H1 (cell line): ENCODE measurements around the gene TNNT3. TPM values are rescaled to one million over a fixed set of nuclear protein-coding genes. Genes with fewer than 3 reads are reported as not detected.
A peak's percentile ranks its signal among the peaks of the same experiment; 100 is the strongest.

Source experiments
- CREB1 ChIP-seq: IDR thresholded peaks from 2 replicates; pipeline ENCODE4 v1.6.1; 2012; ENCODE audit warnings: inconsistent platforms
- CTCF ChIP-seq, 3 experiments: IDR thresholded peaks; 1 replicate in 2 of 3; 2 replicates in 1 of 3; pipeline versions ENCODE4 v1.5.1 to v1.6.1; 2011; ENCODE audit warnings: low read length in 3 of 3, mild to moderate bottlenecking in 3 of 3, inconsistent platforms in 2 of 3, low read depth in 1 of 3, moderate library complexity in 1 of 3; ENCODE audit not compliant: insufficient read depth in 1 of 3; ENCODE audit errors: control extremely low read depth in 1 of 3
- EGR1 ChIP-seq: IDR thresholded peaks from 2 replicates; pipeline ENCODE4 v1.6.1; 2011; ENCODE audit warnings: low read depth, low read length, borderline replicate concordance
- EP300 ChIP-seq, 2 experiments: IDR thresholded peaks; 1 replicate in 1 of 2; 2 replicates in 1 of 2; pipeline ENCODE4 v1.6.1; 2011 to 2012; ENCODE audit warnings: low read depth in 2 of 2, low read length in 2 of 2, mild to moderate bottlenecking in 2 of 2, borderline replicate concordance in 1 of 2, inconsistent platforms in 1 of 2, moderate library complexity in 1 of 2
- KDM4A ChIP-seq: IDR thresholded peaks from one replicate; pipeline ENCODE4 v1.7.1; 2012; ENCODE audit warnings: low read depth, mild to moderate bottlenecking, moderate library complexity, low read length, inconsistent platforms; ENCODE audit not compliant: severe bottlenecking
- NRF1 ChIP-seq: IDR thresholded peaks from 2 replicates; pipeline ENCODE4 v1.6.1; 2011; ENCODE audit warnings: mild to moderate bottlenecking, low read depth, low read length, improper control_type of control experiment
- polyA plus RNA-seq, 7 experiments: library from polyadenylated mRNA; depleted of rRNA in 3 of 7; stranded (reverse) in 5 of 7; unstranded in 2 of 7; fragments of >200 nt in 5 of 7; fragments of 200-250 nt in 2 of 7; gene quantifications; 1 replicate in 5 of 7; 2 replicates in 1 of 7; 4 replicates in 1 of 7; pipeline versions ENCODE4 v1.2.1 to v1.2.3, GENCODE V29; 2011 to 2013; ENCODE audit warnings: missing spikeins in 2 of 7, mixed read lengths in 2 of 7
- total RNA-seq: library from RNA; stranded (reverse); fragmentation: NEBNext Ultra II Directional; extraction: Animal tissue kit (Norgen Biotek cat#: 25700); gene quantifications from 2 replicates; pipeline ENCODE4 v1.2.1, GENCODE V29; 2021

The TNNT3 gene
- total and polyA plus RNA-seq, 2 of the 8 experiments (the other 6 are each of a cell fraction or from before 2014, with no cell fraction given) = not detected

DNA sequence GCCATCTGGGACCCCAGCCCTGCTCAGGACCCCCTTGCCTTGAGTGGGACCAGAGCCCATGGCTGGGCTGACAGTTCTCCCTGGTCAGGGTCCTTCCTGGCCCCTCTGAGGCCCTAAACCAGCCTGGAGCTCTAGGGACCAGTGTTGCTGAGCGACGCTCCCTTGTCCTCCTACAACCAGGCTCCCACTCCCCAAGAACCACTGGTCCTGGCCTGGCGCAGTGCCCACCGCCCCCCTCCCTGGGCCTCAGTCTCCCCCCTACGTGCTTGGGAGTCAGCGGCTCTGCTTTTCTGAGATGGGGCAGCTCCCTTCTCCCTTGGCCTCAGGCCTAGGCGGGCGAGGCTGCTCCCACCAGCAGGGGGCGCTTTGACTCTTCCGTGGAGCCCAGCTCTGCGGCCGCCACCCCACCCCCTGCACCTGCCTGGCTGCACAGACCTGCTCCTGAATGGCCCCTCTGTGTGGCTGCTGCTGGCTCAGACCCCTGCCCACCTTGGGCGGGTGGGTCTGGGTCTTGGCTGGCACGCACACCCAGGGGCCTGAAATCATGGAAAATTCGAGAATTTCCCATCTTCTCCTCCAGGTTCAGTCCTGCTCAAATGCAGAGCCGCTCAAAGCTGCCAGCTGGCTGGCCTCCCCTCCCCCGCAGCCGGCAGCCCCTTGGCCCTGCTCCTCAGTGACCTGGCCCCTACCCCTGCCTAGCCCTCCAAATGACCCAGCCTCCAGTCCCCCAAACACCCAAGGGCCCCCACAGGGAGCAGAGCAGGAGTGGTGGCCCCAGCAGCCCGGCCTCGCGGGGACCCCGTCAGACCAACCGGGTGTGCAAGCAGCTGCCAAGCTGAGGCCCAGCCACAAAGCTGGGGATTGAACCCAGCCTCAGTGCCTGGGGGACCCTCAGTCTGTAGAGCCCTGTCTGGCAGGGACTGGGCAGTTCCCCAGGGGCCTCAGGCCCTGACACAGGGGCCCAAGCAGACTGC, 37.0 kb upstream of the TNNT3 start (continued):
- TF ChIP-seq EP300 (IDR thresholded peaks at IDR 0.05; ENCODE audit: borderline replicate concordance in 1 of 2, low read depth in 2 of 2, low read length in 2 of 2) (no peak), KDM4A (no peak), CTCF (IDR thresholded peaks at IDR 0.05; ENCODE audit: control extremely low read depth in 1 of 3, insufficient read depth in 1 of 3, low read depth in 1 of 3, low read length in 3 of 3) (peak; percentile 91 to 94 (median 92)), CREB1 (0 out of 2 replicates have a peak, but pooled peaks have one; percentile 30), NRF1 (no peak), EGR1 (no peak)
